H9 (cell line): Measurements from ENCODE around the gene GSC2. TPM values are rescaled to one million over a fixed set of nuclear protein-coding genes. Genes with fewer than 3 reads are reported as not detected.

Source experiments
- DNase-seq: peaks from one replicate; pipeline ENCODE4 v3.0.0-alpha.2; 2017
- H2AFZ ChIP-seq: one replicate; pipeline ENCODE4 v1.6.1; 2013; ENCODE audit warnings: mild to moderate bottlenecking, low read length, control low read depth, moderate library complexity
- H2AK5ac ChIP-seq: 2 replicates; pipeline ENCODE4 v1.6.1; 2013; ENCODE audit warnings: low read length, control low read depth, mixed read lengths; ENCODE audit not compliant: insufficient read length
- H2BK120ac ChIP-seq: one replicate; pipeline ENCODE4 v1.6.1; 2013; ENCODE audit warnings: low read depth, mild to moderate bottlenecking, low read length, control low read depth, inconsistent platforms; ENCODE audit not compliant: poor library complexity, severe bottlenecking
- H2BK12ac ChIP-seq: 2 replicates; pipeline ENCODE4 v1.6.1; 2013; ENCODE audit warnings: low read length, control low read depth, mixed read lengths, low read depth; ENCODE audit not compliant: insufficient read length
- H2BK15ac ChIP-seq: 2 replicates; pipeline ENCODE4 v1.6.1; 2013; ENCODE audit warnings: low read depth, low read length, control low read depth
- H2BK20ac ChIP-seq: one replicate; pipeline ENCODE4 v1.6.1; 2013; ENCODE audit warnings: low read depth, mild to moderate bottlenecking, low read length, control low read depth, inconsistent platforms; ENCODE audit not compliant: poor library complexity, severe bottlenecking
- H2BK5ac ChIP-seq: 2 replicates; pipeline ENCODE4 v1.6.1; 2013; ENCODE audit warnings: low read length, control low read depth, mixed read lengths; ENCODE audit not compliant: insufficient read length
- H3K14ac ChIP-seq: 2 replicates; pipeline ENCODE4 v1.6.1; 2013; ENCODE audit warnings: low read length, control low read depth; ENCODE audit not compliant: insufficient read depth
- H3K18ac ChIP-seq: 2 replicates; pipeline ENCODE4 v1.6.1; 2013; ENCODE audit warnings: low read depth, mild to moderate bottlenecking, mixed read lengths, low read length, control low read depth; ENCODE audit not compliant: insufficient read length
- H3K23ac ChIP-seq: 2 replicates; pipeline ENCODE4 v1.6.1; 2013; ENCODE audit warnings: low read length, control low read depth, mixed read lengths, low read depth; ENCODE audit not compliant: insufficient read length
- H3K23me2 ChIP-seq: 2 replicates; pipeline ENCODE4 v1.6.1; 2013; ENCODE audit warnings: low read depth, mild to moderate bottlenecking, mixed read lengths, low read length, control low read depth; ENCODE audit not compliant: insufficient read length, poor library complexity, severe bottlenecking
- H3K27ac ChIP-seq: 2 replicates; pipeline ENCODE4 v1.5.1; 2013; ENCODE audit warnings: low read length, control low read depth, mixed read lengths, low read depth; ENCODE audit not compliant: insufficient read length
- H3K27me3 ChIP-seq: 2 replicates; pipeline ENCODE4 v1.6.1; 2013; ENCODE audit warnings: low read length, control low read depth, inconsistent platforms; ENCODE audit not compliant: insufficient read depth
- H3K4ac ChIP-seq: 2 replicates; pipeline ENCODE4 v1.6.1; 2013; ENCODE audit warnings: low read depth, mild to moderate bottlenecking, control low read depth, inconsistent platforms, low read length, moderate library complexity
- H3K4me1 ChIP-seq: 2 replicates; pipeline ENCODE4 v1.6.1; 2013; ENCODE audit warnings: low read length, control low read depth, inconsistent platforms; ENCODE audit not compliant: insufficient read depth
- H3K4me2 ChIP-seq: 2 replicates; pipeline ENCODE4 v1.6.1; 2013; ENCODE audit warnings: low read length, control low read depth, mixed read lengths; ENCODE audit not compliant: insufficient read length, insufficient read depth
- H3K56ac ChIP-seq: 2 replicates; pipeline ENCODE4 v1.6.1; 2013; ENCODE audit warnings: low read depth, mild to moderate bottlenecking, mixed read lengths, low read length, control low read depth; ENCODE audit not compliant: insufficient read length
- H3K79me1 ChIP-seq: 2 replicates; pipeline ENCODE4 v1.6.1; 2013; ENCODE audit warnings: low read depth, mild to moderate bottlenecking, moderate library complexity, low read length, control low read depth, inconsistent platforms; ENCODE audit not compliant: insufficient read depth, poor library complexity, severe bottlenecking
- H3K79me2 ChIP-seq: 2 replicates; pipeline ENCODE4 v1.6.1; 2013; ENCODE audit warnings: low read length, control low read depth, inconsistent platforms; ENCODE audit not compliant: insufficient read depth
- H3K9ac ChIP-seq: 2 replicates; pipeline ENCODE4 v1.6.1; 2013; ENCODE audit warnings: low read length, control low read depth, mixed read lengths; ENCODE audit not compliant: insufficient read length; ENCODE audit errors: extremely low read depth
- H3K9me3 ChIP-seq: one replicate; pipeline ENCODE4 v1.6.1; 2013; ENCODE audit warnings: low read depth, low read length, inconsistent platforms; ENCODE audit not compliant: control insufficient read depth
- H3T11ph ChIP-seq: one replicate; pipeline ENCODE4 v1.6.1; 2013; ENCODE audit warnings: mild to moderate bottlenecking, low read length, control low read depth, inconsistent platforms
- H4K20me1 ChIP-seq: one replicate; pipeline ENCODE4 v1.6.1; 2013; ENCODE audit not compliant: control insufficient read depth, insufficient read length, insufficient read depth
- H4K5ac ChIP-seq: 2 replicates; pipeline ENCODE4 v1.6.1; 2013; ENCODE audit warnings: low read depth, mild to moderate bottlenecking, mixed read lengths, low read length, control low read depth; ENCODE audit not compliant: insufficient read length
- H4K8ac ChIP-seq: replicated peaks from 2 replicates; pipeline ENCODE4 v1.6.1; 2013; ENCODE audit warnings: low read length, control low read depth, mixed read lengths, low read depth; ENCODE audit not compliant: insufficient read length
- H4K91ac ChIP-seq: 2 replicates; pipeline ENCODE4 v1.6.1; 2013; ENCODE audit warnings: low read depth, mild to moderate bottlenecking, moderate library complexity, mixed read lengths, low read length, control low read depth; ENCODE audit not compliant: insufficient read length
- H3K27ac Mint-ChIP-seq, 3 experiments: 2 replicates in 2 of 3; 3 replicates in 1 of 3; pipeline ENCODE4 v1.8.0; 2020 to 2021; ENCODE audit warnings: mixed read lengths in 3 of 3, mild to moderate bottlenecking in 1 of 3, moderate library complexity in 1 of 3
- H3K27me3 Mint-ChIP-seq: 2 replicates; pipeline ENCODE4 v1.8.0; 2021; ENCODE audit warnings: low read depth, mild to moderate bottlenecking, moderate library complexity, mixed read lengths
- H3K36me3 Mint-ChIP-seq, 3 experiments: 2 replicates in 2 of 3; 3 replicates in 1 of 3; pipeline ENCODE4 v1.8.0; 2020 to 2021; ENCODE audit warnings: low read depth in 3 of 3, mixed read lengths in 3 of 3; ENCODE audit not compliant: insufficient read depth in 1 of 3
- H3K4me1 Mint-ChIP-seq, 2 experiments: 2 replicates each; pipeline ENCODE4 v1.8.0; 2020; ENCODE audit warnings: mixed read lengths in 2 of 2
- H3K4me3 Mint-ChIP-seq, 2 experiments: 2 replicates in 1 of 2; 3 replicates in 1 of 2; pipeline ENCODE4 v1.8.0; 2020 to 2021; ENCODE audit warnings: mild to moderate bottlenecking in 2 of 2, mixed read lengths in 2 of 2, moderate library complexity in 1 of 2
- H3K9me3 Mint-ChIP-seq, 2 experiments: 2 replicates in 1 of 2; 3 replicates in 1 of 2; pipeline ENCODE4 v1.8.0; 2020; ENCODE audit warnings: mild to moderate bottlenecking in 2 of 2, mixed read lengths in 2 of 2, moderate library complexity in 1 of 2
- CTCF ChIP-seq: fragments of 200-600 bp; sonication (generic); conservative IDR thresholded peaks from 3 replicates; pipeline ENCODE4 v1.8.0; 2021; ENCODE audit warnings: antibody characterized with exemption, mild to moderate bottlenecking
- WGBS: extraction: QIAGEN DNeasy Blood & Tissue Kit; methylation state at CpG from one replicate; pipeline ENCODE4 v1.1.7; 2013; ENCODE audit warnings: missing lambda C conversion rate, low lambda C conversion rate, mixed read lengths; ENCODE audit not compliant: insufficient read length; ENCODE audit errors: extremely low coverage; 5-methylcytosine and 5-hydroxymethylcytosine counted together
- total RNA-seq: library from RNA; stranded (reverse); gene quantifications from 2 replicates; pipeline ENCODE4 v1.2.1, GENCODE V29; 2021

The GSC2 gene
- total RNA-seq, 1 experiment from 2014 or later, result 0.22 TPM

GRCh38 chr22:19199479-19199878, 49.4 kb upstream of the GSC2 start:
- no peak overlapping the region for H3K23ac ChIP-seq
- DNase-seq, result no peak
- no peaks in the 10 kb centered on the region; a peak in 1 of 5 replicates for H3K9me3 Mint-ChIP-seq
- no peaks in the 10 kb centered on the region for H3K27me3 ChIP-seq
- TF ChIP-seq CTCF, result no peak
- H3K27ac ChIP-seq, result no peak overlapping the region
- H4K91ac ChIP-seq, result no peak overlapping the region
- H2AK5ac ChIP-seq, result no peak overlapping the region
- no peak overlapping the region for H3K14ac ChIP-seq
- H3K27ac Mint-ChIP-seq, result no peak overlapping the region
- no peak overlapping the region for H3T11ph ChIP-seq
- H2BK120ac ChIP-seq, result no peak overlapping the region
- H2BK20ac ChIP-seq, result no peak overlapping the region
- no peak overlapping the region for H2AFZ ChIP-seq
- H3K56ac ChIP-seq, result no peak overlapping the region
- no peaks in the 10 kb centered on the region for H3K79me2 ChIP-seq
- no peak overlapping the region for H3K9ac ChIP-seq
- no peaks in the 10 kb centered on the region for H4K20me1 ChIP-seq
- peaks cover 12 to 41% (median 32%) of the 10 kb centered on the region in 3 experiments; a peak in 6 of 7 replicates for H3K36me3 Mint-ChIP-seq
- no CpG with 5 or more reads among the region's 8 CpGs for WGBS
- H2BK15ac ChIP-seq, result no peak overlapping the region
- H3K4ac ChIP-seq, result no peak overlapping the region
- no peak overlapping the region for H4K5ac ChIP-seq
- no peaks in the 10 kb centered on the region for H3K79me1 ChIP-seq
- H3K27me3 Mint-ChIP-seq, result no peaks in the 10 kb centered on the region
- no peaks in the 10 kb centered on the region for H3K23me2 ChIP-seq
- no peak overlapping the region for H3K4me3 Mint-ChIP-seq
- no peak overlapping the region for H2BK5ac ChIP-seq
- no peak overlapping the region for H3K4me2 ChIP-seq
- H3K9me3 ChIP-seq, result no peaks in the 10 kb centered on the region
- H3K4me1 ChIP-seq, result no peaks in the 10 kb centered on the region
- H3K18ac ChIP-seq, result no peak overlapping the region
- no peak overlapping the region for H2BK12ac ChIP-seq
- H3K4me1 Mint-ChIP-seq, result peaks cover 7 to 10% of the 10 kb centered on the region in 2 experiments
- H4K8ac ChIP-seq, result no peak overlapping the region
